SK-N-SH treated with all-trans-retinoic acid at 6 μM for 48 hours (cell line): ENCODE results near the gene HMGN1.

Experiments used
- ATAC-seq: fragments of 200-7000 bp; cut with Tn5 transposase; 3 replicates; pipeline ENCODE4 v1.9.1; 2020; ENCODE audit warnings: mild to moderate bottlenecking, moderate library complexity
- ARNTL ChIP-seq: fragments of 450-650 bp; formaldehyde crosslinking; IDR thresholded peaks from 2 replicates; pipeline ENCODE4 v1.5.0; 2020; ENCODE audit warnings: low read depth, mild to moderate bottlenecking, moderate library complexity, borderline replicate concordance
- CSDC2 ChIP-seq: fragments of 250-450 bp; sonication (Bioruptor Pico); IDR thresholded peaks from 2 replicates; pipeline ENCODE4 v1.5.0; 2020; ENCODE audit warnings: mild to moderate bottlenecking, moderate library complexity
- CSRNP3 ChIP-seq: fragments of 250-450 bp; sonication (Bioruptor Pico); IDR thresholded peaks from 2 replicates; pipeline ENCODE4 v1.5.1; 2021; ENCODE audit warnings: mild to moderate bottlenecking, moderate library complexity
- ESRRG ChIP-seq: fragments of 250-450 bp; sonication (Bioruptor Pico); IDR thresholded peaks from 2 replicates; pipeline ENCODE4 v1.6.1; 2021; ENCODE audit warnings: mild to moderate bottlenecking
- GLIS3 ChIP-seq: fragments of 250-450 bp; sonication (Bioruptor Pico); IDR thresholded peaks from 2 replicates; pipeline ENCODE4 v1.5.0; 2020; ENCODE audit warnings: mild to moderate bottlenecking, moderate library complexity
- ISL1 ChIP-seq: fragments of 250-450 bp; sonication (Bioruptor Pico); IDR thresholded peaks from 2 replicates; pipeline ENCODE4 v2.1.2; 2022; ENCODE audit warnings: mild to moderate bottlenecking, moderate library complexity
- OSR1 ChIP-seq: fragments of 250-450 bp; sonication (Bioruptor Pico); IDR thresholded peaks from 2 replicates; pipeline ENCODE4 v1.8.0; 2022; ENCODE audit warnings: moderate library complexity, mild to moderate bottlenecking, inconsistent platforms
- PPARA ChIP-seq: fragments of 250-450 bp; sonication (Bioruptor Pico); IDR thresholded peaks from 2 replicates; pipeline ENCODE4 v1.5.0; 2020; ENCODE audit warnings: mild to moderate bottlenecking, borderline replicate concordance
- RARB ChIP-seq: fragments of 250-450 bp; sonication (Bioruptor Pico); IDR thresholded peaks from 2 replicates; pipeline ENCODE4 v1.8.0; 2021; ENCODE audit warnings: mild to moderate bottlenecking, moderate library complexity
- SNAI2 ChIP-seq: fragments of 250-450 bp; sonication (Bioruptor Pico); IDR thresholded peaks from 2 replicates; pipeline ENCODE4 v1.5.0; 2020; ENCODE audit warnings: mild to moderate bottlenecking, moderate library complexity
- TCF4 ChIP-seq: fragments of 250-450 bp; sonication (Bioruptor Pico); IDR thresholded peaks from 2 replicates; pipeline ENCODE4 v1.8.0; 2021; ENCODE audit warnings: mild to moderate bottlenecking, moderate library complexity, borderline replicate concordance
- TOX ChIP-seq: fragments of 250-450 bp; sonication (Bioruptor Pico); IDR thresholded peaks from 2 replicates; pipeline ENCODE4 v1.8.0; 2021; ENCODE audit warnings: mild to moderate bottlenecking, moderate library complexity, borderline replicate concordance
- TSHZ2 ChIP-seq: fragments of 250-450 bp; sonication (Bioruptor Pico); IDR thresholded peaks from 2 replicates; pipeline ENCODE4 v1.5.0; 2020; ENCODE audit warnings: mild to moderate bottlenecking, moderate library complexity
- ZC3H10 ChIP-seq: fragments of 250-450 bp; sonication (Bioruptor Pico); IDR thresholded peaks from 2 replicates; pipeline ENCODE4 v1.5.1; 2021; ENCODE audit warnings: mild to moderate bottlenecking, moderate library complexity
- ZFP3 ChIP-seq: fragments of 250-450 bp; sonication (Bioruptor Pico); IDR thresholded peaks from 2 replicates; pipeline ENCODE4 v1.5.0; 2020; ENCODE audit warnings: mild to moderate bottlenecking, moderate library complexity
- ZNF565 ChIP-seq: fragments of 450-650 bp; formaldehyde crosslinking; conservative IDR thresholded peaks from 2 replicates; pipeline ENCODE4 v1.5.0; 2020; ENCODE audit warnings: low read depth, mild to moderate bottlenecking, moderate library complexity
- ZNF70 ChIP-seq: fragments of 450-650 bp; formaldehyde crosslinking; IDR thresholded peaks from 2 replicates; pipeline ENCODE4 v1.5.0; 2020; ENCODE audit warnings: mild to moderate bottlenecking, moderate library complexity
- ZNF8 ChIP-seq: fragments of 450-650 bp; formaldehyde crosslinking; IDR thresholded peaks from 2 replicates; pipeline ENCODE4 v1.5.0; 2020; ENCODE audit warnings: mild to moderate bottlenecking, moderate library complexity
- TF ChIP-seq, protein P1 (sequence below): fragments of 250-450 bp; sonication (Bioruptor Pico); IDR thresholded peaks from 2 replicates; pipeline ENCODE4 v1.8.0; 2021; ENCODE audit warnings: low read depth, mild to moderate bottlenecking, moderate library complexity, borderline replicate concordance
- TF ChIP-seq, protein P2 (sequence below): fragments of 250-450 bp; sonication (Bioruptor Pico); IDR thresholded peaks from 2 replicates; pipeline ENCODE4 v1.8.0; 2020; ENCODE audit warnings: mild to moderate bottlenecking, moderate library complexity, borderline replicate concordance
- TF ChIP-seq, protein P3 (sequence below): fragments of 250-450 bp; sonication (Bioruptor Pico); IDR thresholded peaks from 2 replicates; pipeline ENCODE4 v1.5.1; 2020; ENCODE audit warnings: low read depth, mild to moderate bottlenecking, moderate library complexity

HMGN1 gene

DNA sequence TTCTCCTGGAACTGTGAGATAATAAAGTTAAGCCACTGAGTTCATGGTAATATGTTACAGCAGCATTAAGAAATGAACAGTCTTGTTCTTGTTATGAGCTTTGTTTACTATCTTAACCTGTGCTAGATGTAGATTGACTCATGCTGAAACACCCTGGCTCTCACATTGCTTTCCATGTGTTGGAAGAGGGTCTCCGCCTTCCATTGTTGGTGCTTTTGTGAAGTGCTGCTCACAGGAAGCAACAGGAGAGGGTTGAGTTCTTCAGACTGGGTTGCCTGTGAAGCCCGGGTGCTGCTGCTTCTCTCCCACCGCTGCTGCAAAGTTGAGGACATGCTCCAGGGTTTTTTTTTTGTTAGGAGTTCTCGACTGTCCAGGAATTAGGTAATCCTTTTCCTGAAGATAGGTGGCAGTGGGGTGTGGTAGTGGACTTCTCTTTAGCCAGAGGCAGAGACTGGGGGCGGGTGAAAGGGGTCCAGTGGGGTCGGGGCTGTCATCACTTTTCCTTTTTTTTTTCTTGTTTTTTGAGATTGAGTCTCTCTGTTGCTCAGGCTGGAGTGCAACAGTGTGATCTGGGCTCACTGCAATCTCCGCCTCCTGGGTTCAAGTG lies 28.7 kb upstream of the HMGN1 start:
- TF ChIP-seq RARB (no peak), GLIS3 (CRISPR knock-in tag) (no peak), ESRRG (CRISPR knock-in tag) (no peak), TSHZ2 (CRISPR knock-in tag) (no peak), CSRNP3 (CRISPR knock-in tag) (no peak), TCF4 (CRISPR knock-in tag) (no peak), ISL1 (CRISPR knock-in tag) (no peak)
- TF ChIP-seq, protein P1, sequence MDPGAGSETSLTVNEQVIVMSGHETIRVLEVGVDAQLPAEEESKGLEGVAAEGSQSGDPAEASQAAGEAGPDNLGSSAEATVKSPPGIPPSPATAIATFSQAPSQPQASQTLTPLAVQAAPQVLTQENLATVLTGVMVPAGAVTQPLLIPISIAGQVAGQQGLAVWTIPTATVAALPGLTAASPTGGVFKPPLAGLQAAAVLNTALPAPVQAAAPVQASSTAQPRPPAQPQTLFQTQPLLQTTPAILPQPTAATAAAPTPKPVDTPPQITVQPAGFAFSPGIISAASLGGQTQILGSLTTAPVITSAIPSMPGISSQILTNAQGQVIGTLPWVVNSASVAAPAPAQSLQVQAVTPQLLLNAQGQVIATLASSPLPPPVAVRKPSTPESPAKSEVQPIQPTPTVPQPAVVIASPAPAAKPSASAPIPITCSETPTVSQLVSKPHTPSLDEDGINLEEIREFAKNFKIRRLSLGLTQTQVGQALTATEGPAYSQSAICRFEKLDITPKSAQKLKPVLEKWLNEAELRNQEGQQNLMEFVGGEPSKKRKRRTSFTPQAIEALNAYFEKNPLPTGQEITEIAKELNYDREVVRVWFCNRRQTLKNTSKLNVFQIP (CRISPR knock-in tag), result no peak
- ATAC-seq, result no peak

GRCh38 chr21:39375446-39375845 lies 26.6 kb upstream of the HMGN1 start:
- no peak for TF ChIP-seq ESRRG (CRISPR knock-in tag)
- TF ChIP-seq ZNF565 (CRISPR knock-in tag), result no peak
- TF ChIP-seq, protein P1 (CRISPR knock-in tag), result no peak
- no peak for TF ChIP-seq CSRNP3 (CRISPR knock-in tag)
- TF ChIP-seq, protein P2, sequence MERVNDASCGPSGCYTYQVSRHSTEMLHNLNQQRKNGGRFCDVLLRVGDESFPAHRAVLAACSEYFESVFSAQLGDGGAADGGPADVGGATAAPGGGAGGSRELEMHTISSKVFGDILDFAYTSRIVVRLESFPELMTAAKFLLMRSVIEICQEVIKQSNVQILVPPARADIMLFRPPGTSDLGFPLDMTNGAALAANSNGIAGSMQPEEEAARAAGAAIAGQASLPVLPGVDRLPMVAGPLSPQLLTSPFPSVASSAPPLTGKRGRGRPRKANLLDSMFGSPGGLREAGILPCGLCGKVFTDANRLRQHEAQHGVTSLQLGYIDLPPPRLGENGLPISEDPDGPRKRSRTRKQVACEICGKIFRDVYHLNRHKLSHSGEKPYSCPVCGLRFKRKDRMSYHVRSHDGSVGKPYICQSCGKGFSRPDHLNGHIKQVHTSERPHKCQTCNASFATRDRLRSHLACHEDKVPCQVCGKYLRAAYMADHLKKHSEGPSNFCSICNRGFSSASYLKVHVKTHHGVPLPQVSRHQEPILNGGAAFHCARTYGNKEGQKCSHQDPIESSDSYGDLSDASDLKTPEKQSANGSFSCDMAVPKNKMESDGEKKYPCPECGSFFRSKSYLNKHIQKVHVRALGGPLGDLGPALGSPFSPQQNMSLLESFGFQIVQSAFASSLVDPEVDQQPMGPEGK (CRISPR knock-in tag), result no peak
- TF ChIP-seq TOX (CRISPR knock-in tag), result no peak
- no peak for TF ChIP-seq SNAI2 (CRISPR knock-in tag)
- no peak for TF ChIP-seq ZFP3 (CRISPR knock-in tag)
- TF ChIP-seq CSDC2 (CRISPR knock-in tag), result no peak
- TF ChIP-seq, protein P3, sequence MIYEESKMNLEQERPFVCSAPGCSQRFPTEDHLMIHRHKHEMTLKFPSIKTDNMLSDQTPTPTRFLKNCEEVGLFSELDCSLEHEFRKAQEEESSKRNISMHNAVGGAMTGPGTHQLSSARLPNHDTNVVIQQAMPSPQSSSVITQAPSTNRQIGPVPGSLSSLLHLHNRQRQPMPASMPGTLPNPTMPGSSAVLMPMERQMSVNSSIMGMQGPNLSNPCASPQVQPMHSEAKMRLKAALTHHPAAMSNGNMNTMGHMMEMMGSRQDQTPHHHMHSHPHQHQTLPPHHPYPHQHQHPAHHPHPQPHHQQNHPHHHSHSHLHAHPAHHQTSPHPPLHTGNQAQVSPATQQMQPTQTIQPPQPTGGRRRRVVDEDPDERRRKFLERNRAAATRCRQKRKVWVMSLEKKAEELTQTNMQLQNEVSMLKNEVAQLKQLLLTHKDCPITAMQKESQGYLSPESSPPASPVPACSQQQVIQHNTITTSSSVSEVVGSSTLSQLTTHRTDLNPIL (CRISPR knock-in tag), result no peak
- TF ChIP-seq ISL1 (CRISPR knock-in tag), result no peak
- no peak for TF ChIP-seq ARNTL
- no peak for TF ChIP-seq ZC3H10
- TF ChIP-seq ZNF70, result no peak
- TF ChIP-seq OSR1, result no peak
- TF ChIP-seq TSHZ2 (CRISPR knock-in tag), result no peak
- no peak for TF ChIP-seq GLIS3 (CRISPR knock-in tag)
- no peak for TF ChIP-seq ZNF8
- TF ChIP-seq PPARA (CRISPR knock-in tag), result no peak
- TF ChIP-seq, all 23 proteins: peak for 0
- ATAC-seq, result no peak
